GM23338 (cell line): ENCODE data around the gene PPP1R3G. TPM values are rescaled to one million over a fixed set of nuclear protein-coding genes. Genes with fewer than 3 reads are reported as not detected.

Source experiments
- ATAC-seq: fragments of 200-7000 bp; cut with Tn5 transposase; 3 replicates; pipeline ENCODE4 v1.9.1; 2020
- DNase-seq: peaks from one replicate; pipeline ENCODE4 v3.0.0-alpha.2; 2015; ENCODE audit warnings: low spot score
- H2AFZ ChIP-seq: fragments of 200-600 bp; sonication (generic); 2 replicates; pipeline ENCODE4 v1.8.0; 2016; ENCODE audit warnings: antibody characterized with exemption, mild to moderate bottlenecking, moderate library complexity
- H3F3A ChIP-seq: fragments of 200-600 bp; sonication (generic); replicated peaks from 2 replicates; pipeline ENCODE4 v1.8.0; 2017; ENCODE audit warnings: antibody characterized with exemption, mixed run types, low read depth
- H3K27ac ChIP-seq: fragments of 200-600 bp; sonication (generic); 2 replicates; pipeline ENCODE4 v1.6.1; 2016; ENCODE audit warnings: low read depth
- H3K27me3 ChIP-seq: fragments of 200-600 bp; sonication (generic); 2 replicates; pipeline ENCODE4 v1.8.0; 2016; ENCODE audit warnings: mild to moderate bottlenecking, mixed run types, moderate library complexity; ENCODE audit not compliant: insufficient read depth
- H3K36me3 ChIP-seq: fragments of 200-600 bp; sonication (generic); 2 replicates; pipeline ENCODE4 v1.8.0; 2016; ENCODE audit warnings: mild to moderate bottlenecking; ENCODE audit not compliant: insufficient read depth
- H3K4me1 ChIP-seq: fragments of 200-600 bp; sonication (generic); 2 replicates; pipeline ENCODE4 v1.8.0; 2016; ENCODE audit warnings: mild to moderate bottlenecking, moderate library complexity; ENCODE audit not compliant: insufficient read depth
- H3K4me2 ChIP-seq: fragments of 200-600 bp; sonication (generic); 2 replicates; pipeline ENCODE4 v1.7.1; 2017; ENCODE audit warnings: mixed run types
- H3K4me3 ChIP-seq: fragments of 200-600 bp; sonication (generic); 2 replicates; pipeline ENCODE4 v1.6.1; 2016; ENCODE audit warnings: mixed run types
- H3K79me2 ChIP-seq: fragments of 200-600 bp; sonication (generic); replicated peaks from 2 replicates; pipeline ENCODE4 v1.8.0; 2017; ENCODE audit warnings: mild to moderate bottlenecking; ENCODE audit not compliant: insufficient read depth
- H3K9me2 ChIP-seq: fragments of 200-600 bp; sonication (generic); 2 replicates; pipeline ENCODE4 v1.8.0; 2017; ENCODE audit not compliant: insufficient read depth
- H4K20me1 ChIP-seq: fragments of 200-600 bp; sonication (generic); replicated peaks from 2 replicates; pipeline ENCODE4 v1.8.0; 2017; ENCODE audit warnings: mild to moderate bottlenecking; ENCODE audit not compliant: insufficient read depth
- H3K27ac Mint-ChIP-seq: 2 replicates; pipeline ENCODE4 v1.8.0; 2020; ENCODE audit warnings: inconsistent platforms, mild to moderate bottlenecking, moderate library complexity, mixed read lengths
- H3K27me3 Mint-ChIP-seq: 3 replicates; pipeline ENCODE4 v1.8.0; 2022; ENCODE audit warnings: low read depth, mild to moderate bottlenecking, moderate library complexity, mixed read lengths, inconsistent platforms; ENCODE audit not compliant: insufficient read depth, poor library complexity
- H3K36me3 Mint-ChIP-seq: 3 replicates; pipeline ENCODE4 v1.8.0; 2021; ENCODE audit warnings: low read depth, mild to moderate bottlenecking, inconsistent platforms, moderate library complexity, mixed read lengths
- H3K4me1 Mint-ChIP-seq: 3 replicates; pipeline ENCODE4 v1.8.0; 2020; ENCODE audit warnings: mild to moderate bottlenecking, inconsistent platforms, mixed read lengths
- H3K4me3 Mint-ChIP-seq: 3 replicates; pipeline ENCODE4 v1.8.0; 2021; ENCODE audit warnings: moderate library complexity, mild to moderate bottlenecking, inconsistent platforms, mixed read lengths
- H3K9me3 Mint-ChIP-seq: 3 replicates; pipeline ENCODE4 v1.8.0; 2020; ENCODE audit warnings: moderate library complexity, mild to moderate bottlenecking, inconsistent platforms, mixed read lengths
- CREB1 ChIP-seq: fragments of 250-450 bp; sonication (Bioruptor Pico); IDR thresholded peaks from 2 replicates; pipeline ENCODE4 v1.5.0; 2020; ENCODE audit warnings: low read depth, mild to moderate bottlenecking, moderate library complexity
- CTCF ChIP-seq, 2 experiments: fragments of 200-600 bp in 1 of 2; sonication (generic) in 1 of 2; conservative IDR thresholded peaks; 2 replicates each; pipeline versions ENCODE4 v1.5.1 to v1.6.1; 2016 to 2017; ENCODE audit warnings: antibody characterized with exemption in 2 of 2, low read depth in 2 of 2, mild to moderate bottlenecking in 2 of 2, moderate library complexity in 1 of 2
- ETS1 ChIP-seq: IDR thresholded peaks from 2 replicates; pipeline ENCODE4 v1.6.1; 2016; ENCODE audit warnings: antibody characterized with exemption
- EZH2 ChIP-seq: fragments of 200-600 bp; sonication (generic); IDR thresholded peaks from one replicate; pipeline ENCODE4 v1.8.0; 2017; ENCODE audit warnings: antibody characterized with exemption, mild to moderate bottlenecking, low read depth; ENCODE audit not compliant: unreplicated experiment
- EZH2phosphoT487 ChIP-seq: fragments of 200-600 bp; sonication (generic); IDR thresholded peaks from one replicate; pipeline ENCODE4 v1.8.1; 2018; ENCODE audit warnings: antibody characterized with exemption; ENCODE audit not compliant: unreplicated experiment
- JUNB ChIP-seq: IDR thresholded peaks from one replicate; pipeline ENCODE4 v1.6.1; 2016; ENCODE audit warnings: antibody characterized with exemption; ENCODE audit not compliant: unreplicated experiment
- NANOG ChIP-seq: IDR thresholded peaks from 2 replicates; pipeline ENCODE4 v1.6.1; 2016; ENCODE audit warnings: antibody characterized with exemption, borderline replicate concordance
- POLR2AphosphoS5 ChIP-seq: IDR thresholded peaks from 2 replicates; pipeline ENCODE4 v1.6.1; 2016; ENCODE audit warnings: antibody characterized with exemption, low read depth
- REST ChIP-seq: IDR thresholded peaks from one replicate; pipeline ENCODE4 v1.6.1; 2018; ENCODE audit warnings: antibody characterized with exemption; ENCODE audit not compliant: unreplicated experiment
- STAT1 ChIP-seq: IDR thresholded peaks from one replicate; pipeline ENCODE4 v1.6.1; 2016; ENCODE audit warnings: antibody characterized with exemption; ENCODE audit not compliant: unreplicated experiment
- ZNF114 ChIP-seq: fragments of 250-450 bp; sonication (Bioruptor Pico); IDR thresholded peaks from 2 replicates; pipeline ENCODE4 v1.5.0; 2020; ENCODE audit warnings: mild to moderate bottlenecking, moderate library complexity
- ZNF331 ChIP-seq: fragments of 250-450 bp; sonication (Bioruptor Pico); IDR thresholded peaks from 2 replicates; pipeline ENCODE4 v1.5.0; 2020; ENCODE audit warnings: low read depth, mild to moderate bottlenecking, moderate library complexity
- ZNF462 ChIP-seq: fragments of 250-450 bp; sonication (Bioruptor Pico); IDR thresholded peaks from 2 replicates; pipeline ENCODE4 v1.5.0; 2020; ENCODE audit warnings: mild to moderate bottlenecking, moderate library complexity
- polyA plus RNA-seq: library from polyadenylated mRNA; unstranded; fragments of >200 nt; fragmentation: Nextera tagmentation; extraction: Ambion mirVana; gene quantifications from 2 replicates; pipeline ENCODE4 v1.2.1, GENCODE V29; 2016
- total RNA-seq: library from RNA; depleted of rRNA; stranded (reverse); fragments of >200 nt; shearing (Covaris generic); gene quantifications from 2 replicates; pipeline ENCODE4 v1.2.3, GENCODE V29; 2014

Gene PPP1R3G
- total and polyA plus RNA-seq, 2 experiments from 2014 or later, result 0.13 to 0.24 TPM

- H3K36me3 ChIP-seq, result no peaks in the 10 kb centered on the region
- peaks cover 16% of the 10 kb centered on the region for H3K4me1 Mint-ChIP-seq
- H2AFZ ChIP-seq, result no peak overlapping the region
- no peak overlapping the region for H3K27ac Mint-ChIP-seq
- no peak for TF ChIP-seq JUNB
- TF ChIP-seq ZNF462 (CRISPR knock-in tag), result no peak
- TF ChIP-seq NANOG, result no peak
- no peak for TF ChIP-seq EZH2phosphoT487
- no peak for TF ChIP-seq EZH2
- no peak for TF ChIP-seq ZNF114 (CRISPR knock-in tag)
- TF ChIP-seq CREB1, result no peak
- no peak for TF ChIP-seq STAT1
- no peak for TF ChIP-seq ZNF331 (CRISPR knock-in tag)
- no peak for TF ChIP-seq REST
- no peak for TF ChIP-seq POLR2AphosphoS5
- no peak for TF ChIP-seq ETS1
- no peak for TF ChIP-seq CTCF (conservative IDR thresholded peaks at IDR 0.05; ENCODE audit: low read depth in 2 of 2)
- DNase-seq (no peak), ATAC-seq (no peak)
- no peak overlapping the region for H3K4me2 ChIP-seq
- peaks cover 6% of the 10 kb centered on the region; the same call in 2 of the 3 replicates for H3K36me3 Mint-ChIP-seq
- peaks cover 10% of the 10 kb centered on the region for H3K27me3 Mint-ChIP-seq
- no peak overlapping the region for H3K4me3 ChIP-seq
- H3K9me3 Mint-ChIP-seq, result peaks cover 7% of the 10 kb centered on the region
- no peak overlapping the region for H3K27ac ChIP-seq
- peaks cover 6% of the 10 kb centered on the region; the same call in 1 of the 2 replicates for H3K4me1 ChIP-seq
- no peaks in the 10 kb centered on the region for H3K27me3 ChIP-seq
- no peaks in the 10 kb centered on the region for H4K20me1 ChIP-seq
- H3K9me2 ChIP-seq, result no peaks in the 10 kb centered on the region
- H3K4me3 Mint-ChIP-seq, result no peak overlapping the region
- no peaks in the 10 kb centered on the region for H3F3A ChIP-seq
- H3K79me2 ChIP-seq, result no peaks in the 10 kb centered on the region
Observed at GRCh38 chr6:5105146-5105545, 20.0 kb downstream of the PPP1R3G start.
